Fibroblast of lung (primary cell): Measurements from ENCODE around the gene CHFR.

Experiments
- CTCF ChIP-seq, 2 donors: IDR thresholded peaks in 1 of 2; conservative IDR thresholded peaks in 1 of 2; 1 replicate in 1 of 2; 2 replicates in 1 of 2; pipeline ENCODE4 v1.5.1; 2011 to 2012; ENCODE audit warnings: low read length in 2 of 2, control low read depth in 1 of 2, inconsistent platforms in 1 of 2, low read depth in 1 of 2, mild to moderate bottlenecking in 1 of 2
- EZH2 ChIP-seq: IDR thresholded peaks from 2 replicates; pipeline ENCODE4 v1.5.1; 2012; ENCODE audit warnings: low read length, control low read depth, mild to moderate bottlenecking; ENCODE audit errors: missing control alignments

GRCh38 chr12:132833341-132833740, 54.1 kb downstream of the CHFR start:
- no peak for TF ChIP-seq CTCF (conservative IDR thresholded peaks at IDR 0.05 in 1 of 2, IDR thresholded peaks at IDR 0.05 in 1 of 2; ENCODE audit: low read depth in 1 of 2, low read length in 2 of 2)
- no peak for TF ChIP-seq EZH2
